ENCODE measurements around the gene CHML.

CHML gene

GRCh38 chr1:241658081-241658793 is 18.1 kb upstream of the CHML start:
- H3K4me3 ChIP-seq (ENCODE audit: low read length): no peak overlapping the region
- peak; percentile 44 for DNase-seq (ENCODE audit: low read depth)
- no peak for TF ChIP-seq CTCF (conservative IDR thresholded peaks at IDR 0.05; ENCODE audit: low read length)

GRCh38 chr1:241654641-241655040 is 14.5 kb upstream of the CHML start:
- no peak overlapping the region for H3K4me3 ChIP-seq (ENCODE audit: low read length)
- no peak for TF ChIP-seq CTCF (conservative IDR thresholded peaks at IDR 0.05; ENCODE audit: low read length)
- no peak for DNase-seq (ENCODE audit: low read depth)

- no peak overlapping the region for H3K4me3 ChIP-seq (ENCODE audit: low read length)
- no peak for TF ChIP-seq CTCF (conservative IDR thresholded peaks at IDR 0.05; ENCODE audit: low read length)
- no peak for DNase-seq (ENCODE audit: low read depth)
These were observed 13.8 kb upstream of the CHML start for GRCh38 chr1:241654019-241654418.

- TF ChIP-seq CTCF (conservative IDR thresholded peaks at IDR 0.05; ENCODE audit: low read length): no peak
- no peak for DNase-seq (ENCODE audit: low read depth)
- no peak within 1 kb of the TSS for H3K4me3 ChIP-seq (ENCODE audit: low read length)
These were observed 11.8 kb upstream of the CHML start, which contains the start of gene WDR64 for GRCh38 chr1:241652012-241652411. Gene WDR64, plus strand, starts transcription at chr1:241652281. Its CDS starts 204 bp downstream, at chr1:241652485.

- TF ChIP-seq CTCF (conservative IDR thresholded peaks at IDR 0.05; ENCODE audit: low read length): no peak
- DNase-seq (ENCODE audit: low read depth): no peak
- no peak overlapping the region for H3K4me3 ChIP-seq (ENCODE audit: low read length)
These were observed 8.0 kb upstream of the CHML start for GRCh38 chr1:241648159-241648558.

GRCh38 chr1:241647658-241648057 is 7.5 kb upstream of the CHML start:
- peak; percentile 17 for DNase-seq (ENCODE audit: low read depth)
- no peak overlapping the region for H3K4me3 ChIP-seq (ENCODE audit: low read length)
- TF ChIP-seq CTCF (conservative IDR thresholded peaks at IDR 0.05; ENCODE audit: low read length): no peak

GRCh38 chr1:241646201-241646600 is 6.0 kb upstream of the CHML start:
- no peak overlapping the region for H3K4me3 ChIP-seq (ENCODE audit: low read length)
- TF ChIP-seq CTCF (conservative IDR thresholded peaks at IDR 0.05; ENCODE audit: low read length): no peak
- DNase-seq (ENCODE audit: low read depth): no peak

Measured in AG10803 (cell line).